ENCODE measurements around the gene EIF4G3.
"Not testable (repeated sequence)": the region's sequence is repeated elsewhere in the genome, so short reads cannot be mapped to it uniquely, and the experiment has no call there.

GRCh38 chr1:21024136-21024896 is 152.4 kb downstream of the EIF4G3 start:
- TF ChIP-seq, protein P1, sequence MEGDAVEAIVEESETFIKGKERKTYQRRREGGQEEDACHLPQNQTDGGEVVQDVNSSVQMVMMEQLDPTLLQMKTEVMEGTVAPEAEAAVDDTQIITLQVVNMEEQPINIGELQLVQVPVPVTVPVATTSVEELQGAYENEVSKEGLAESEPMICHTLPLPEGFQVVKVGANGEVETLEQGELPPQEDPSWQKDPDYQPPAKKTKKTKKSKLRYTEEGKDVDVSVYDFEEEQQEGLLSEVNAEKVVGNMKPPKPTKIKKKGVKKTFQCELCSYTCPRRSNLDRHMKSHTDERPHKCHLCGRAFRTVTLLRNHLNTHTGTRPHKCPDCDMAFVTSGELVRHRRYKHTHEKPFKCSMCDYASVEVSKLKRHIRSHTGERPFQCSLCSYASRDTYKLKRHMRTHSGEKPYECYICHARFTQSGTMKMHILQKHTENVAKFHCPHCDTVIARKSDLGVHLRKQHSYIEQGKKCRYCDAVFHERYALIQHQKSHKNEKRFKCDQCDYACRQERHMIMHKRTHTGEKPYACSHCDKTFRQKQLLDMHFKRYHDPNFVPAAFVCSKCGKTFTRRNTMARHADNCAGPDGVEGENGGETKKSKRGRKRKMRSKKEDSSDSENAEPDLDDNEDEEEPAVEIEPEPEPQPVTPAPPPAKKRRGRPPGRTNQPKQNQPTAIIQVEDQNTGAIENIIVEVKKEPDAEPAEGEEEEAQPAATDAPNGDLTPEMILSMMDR (conservative IDR thresholded peaks at IDR 0.05 in 1 of 2, IDR thresholded peaks at IDR 0.05 in 1 of 2; ENCODE audit: low read depth in 1 of 2, low read length in 2 of 2), result not testable (repeated sequence)
- not testable (repeated sequence) for TF ChIP-seq EZH2 (IDR thresholded peaks at IDR 0.05; ENCODE audit: low read length, missing control alignments)
